Heart left ventricle (tissue), 16 donors: Measurements from ENCODE around the gene MEIOB. TPM values are rescaled to one million over a fixed set of nuclear protein-coding genes. Genes with fewer than 3 reads are reported as not detected.
"Not testable (repeated sequence)": the region's sequence is repeated elsewhere in the genome, so short reads cannot be mapped to it uniquely, and the experiment has no call there.

Source experiments
- ATAC-seq, 4 donors: fragments of 200-7000 bp; cut with Tn5 transposase; one replicate each; pipeline ENCODE4 v1.9.1; 2020 to 2022; ENCODE audit warnings: moderate library complexity in 4 of 4, mild to moderate bottlenecking in 3 of 4, moderate number of reproducible peaks in 1 of 4
- DNase-seq, 5 donors: peaks; one replicate each; pipeline ENCODE4 v3.0.0-alpha.2; 2020
- H3K27ac ChIP-seq, 12 donors: fragments of 200-600 bp; sonication (generic) in 4 of 12; one replicate each; pipeline versions ENCODE4 v1.5.0 to v1.8.0; 2016 to 2022; ENCODE audit warnings: mild to moderate bottlenecking in 2 of 12
- H3K27me3 ChIP-seq, 9 donors: fragments of 200-600 bp; sonication (generic) in 2 of 9; one replicate each; pipeline versions ENCODE4 v1.5.1 to v1.8.0; 2016 to 2022; ENCODE audit warnings: mild to moderate bottlenecking in 3 of 9
- H3K36me3 ChIP-seq, 9 donors: fragments of 200-600 bp; sonication (generic) in 2 of 9; one replicate each; pipeline versions ENCODE4 v1.5.0 to v1.8.0; 2018 to 2022; ENCODE audit warnings: mild to moderate bottlenecking in 2 of 9
- H3K4me1 ChIP-seq, 12 donors: fragments of 200-600 bp; sonication (generic) in 4 of 12; one replicate each; pipeline versions ENCODE4 v1.5.0 to v1.8.0; 2016 to 2022; ENCODE audit warnings: mild to moderate bottlenecking in 3 of 12
- H3K4me3 ChIP-seq, 12 donors: fragments of 200-600 bp; sonication (generic) in 4 of 12; one replicate each; pipeline versions ENCODE4 v1.5.0 to v1.8.0; 2017 to 2022; ENCODE audit warnings: mild to moderate bottlenecking in 9 of 12, moderate library complexity in 4 of 12
- H3K9me3 ChIP-seq, 12 donors: fragments of 200-600 bp; sonication (generic) in 4 of 12; one replicate each; pipeline versions ENCODE4 v1.5.0 to v1.8.0; 2016 to 2022; ENCODE audit warnings: mild to moderate bottlenecking in 1 of 12
- POLR2A ChIP-seq, 2 donors: fragments of 450-650 bp; IDR thresholded peaks; one replicate each; pipeline ENCODE4 v1.6.1; 2017; ENCODE audit warnings: antibody characterized with exemption in 2 of 2, mild to moderate bottlenecking in 2 of 2, moderate library complexity in 2 of 2
- WGBS, 4 donors: extraction: QIAGEN DNeasy Blood & Tissue Kit in 2 of 4; methylation state at CpG; one replicate each; pipeline versions ENCODE4 v1.1.5 to v1.1.7; 2013 to 2018; 5-methylcytosine and 5-hydroxymethylcytosine counted together
- intact Hi-C, 10 donors: fragments of 100-400 bp; cut with DNase I; formaldehyde crosslinking; loops; one replicate each; pipeline versions ENCODE4 v1.11.1 to v1.14.2; 2022
- polyA plus RNA-seq, 2 donors: library from polyadenylated mRNA; stranded (reverse); fragments of 200-250 nt; gene quantifications; one replicate each; pipeline ENCODE4 v1.2.3, GENCODE V29; 2013
- total RNA-seq, 9 donors: library from RNA; depleted of rRNA in 2 of 9; stranded (reverse); fragments of >200 nt in 2 of 9; fragmentation: NEBNext Ultra II Directional in 3 of 9; extraction: Animal tissue kit (Norgen Biotek cat#: 25700) in 3 of 9; gene quantifications; one replicate each; pipeline versions ENCODE4 v1.1.0 to v1.2.4, GENCODE V29; 2016 to 2023
- TF ChIP-seq, protein P1 (sequence below), 12 donors: fragments of 200-600 bp; sonication (generic) in 4 of 12; IDR thresholded peaks; one replicate each; pipeline versions ENCODE4 v1.5.0 to v1.8.0; 2018 to 2022; ENCODE audit warnings: antibody characterized with exemption in 12 of 12, mild to moderate bottlenecking in 5 of 12
- donor health status: ischemic (EF 13 %, LVEDD 7.1; RV severe dilation, severe dysfunction).
- donor health status: healthy with polysubstance abuse.
- donor health status: DM: no; HTN: yes; CAD: no.
- donor health status: DM: no; HTN: no; CAD: no.
- donor health status: ischemic (EF 25% LVEDD 6.9; RV normal size, moderate dysfunction).
- donor health status: ischemic (EF 25% LVEDD 5.7; RV mildly dilated, moderate dysfunction).
- donor health status: healthy.
- donor health status: DM: yes; HTN: yes; CAD: no.
- donor health status: ischemic (EF 35%, LVEDD 5.7; RV mildly dilated, moderate dysfunction).
- donor health status: nonischemic (EF 11% LVEDD 7.7; RV severe dilation, severe dysfunction).
- donor health status: DM: yes; HTN: yes; CAD: no.
- donor health status: PGD.
- donor health status: ischemic (EF 29% LVEDD 5.4; RV normal size, mild dysfunction).
- donor health status: nonischemic (EF 23%, LVEDD 6.1; RV moderate dilation, normal function).

Gene MEIOB
- total and polyA plus RNA-seq, 11 donors = not detected

DNA sequence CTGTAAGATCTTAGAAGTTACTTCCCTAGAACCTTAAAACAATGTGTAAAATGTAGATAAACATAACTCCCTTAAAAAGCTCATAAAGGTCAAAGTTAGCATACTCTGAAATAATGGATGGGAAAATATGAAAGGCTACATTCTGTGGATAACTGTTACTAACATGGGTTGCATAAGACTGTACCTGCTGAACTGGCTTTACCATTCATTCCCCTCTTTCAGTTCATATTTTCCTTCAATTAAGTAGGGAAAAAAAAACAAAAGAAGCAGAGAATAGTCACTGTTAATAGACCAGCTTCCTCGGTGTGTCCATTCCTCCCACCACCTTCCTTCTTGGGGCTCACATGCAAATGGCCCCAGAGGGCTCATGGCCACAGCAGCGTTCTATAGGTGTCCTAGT, 7.5 kb upstream of the MEIOB start:
- Histone ChIP-seq H3K4me1 (no peaks in the 10 kb centered on the region), H3K27me3 (peaks cover 0 to 81% (median 24%) of the 10 kb centered on the region in 9 donors), H3K9me3 (no peaks in the 10 kb centered on the region), H3K27ac (no peak overlapping the region), H3K36me3 (no peaks in the 10 kb centered on the region), H3K4me3 (no peak overlapping the region)
- no peak for TF ChIP-seq POLR2A (IDR thresholded peaks at IDR 0.05)
- TF ChIP-seq, protein P1, sequence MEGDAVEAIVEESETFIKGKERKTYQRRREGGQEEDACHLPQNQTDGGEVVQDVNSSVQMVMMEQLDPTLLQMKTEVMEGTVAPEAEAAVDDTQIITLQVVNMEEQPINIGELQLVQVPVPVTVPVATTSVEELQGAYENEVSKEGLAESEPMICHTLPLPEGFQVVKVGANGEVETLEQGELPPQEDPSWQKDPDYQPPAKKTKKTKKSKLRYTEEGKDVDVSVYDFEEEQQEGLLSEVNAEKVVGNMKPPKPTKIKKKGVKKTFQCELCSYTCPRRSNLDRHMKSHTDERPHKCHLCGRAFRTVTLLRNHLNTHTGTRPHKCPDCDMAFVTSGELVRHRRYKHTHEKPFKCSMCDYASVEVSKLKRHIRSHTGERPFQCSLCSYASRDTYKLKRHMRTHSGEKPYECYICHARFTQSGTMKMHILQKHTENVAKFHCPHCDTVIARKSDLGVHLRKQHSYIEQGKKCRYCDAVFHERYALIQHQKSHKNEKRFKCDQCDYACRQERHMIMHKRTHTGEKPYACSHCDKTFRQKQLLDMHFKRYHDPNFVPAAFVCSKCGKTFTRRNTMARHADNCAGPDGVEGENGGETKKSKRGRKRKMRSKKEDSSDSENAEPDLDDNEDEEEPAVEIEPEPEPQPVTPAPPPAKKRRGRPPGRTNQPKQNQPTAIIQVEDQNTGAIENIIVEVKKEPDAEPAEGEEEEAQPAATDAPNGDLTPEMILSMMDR (IDR thresholded peaks at IDR 0.05) = no peak
- intact Hi-C loops = loop anchor here in 1 of 10 donors (5.0 kb wide), 1 partner anchor 33 kb away; no protein-coding TSS in a partner anchor
- ATAC-seq = no peak
- 39 to 67% (median 44%) methylated on average over 2 of the region's 2 CpGs for WGBS, 4 donors
- DNase-seq = no peak

DNA sequence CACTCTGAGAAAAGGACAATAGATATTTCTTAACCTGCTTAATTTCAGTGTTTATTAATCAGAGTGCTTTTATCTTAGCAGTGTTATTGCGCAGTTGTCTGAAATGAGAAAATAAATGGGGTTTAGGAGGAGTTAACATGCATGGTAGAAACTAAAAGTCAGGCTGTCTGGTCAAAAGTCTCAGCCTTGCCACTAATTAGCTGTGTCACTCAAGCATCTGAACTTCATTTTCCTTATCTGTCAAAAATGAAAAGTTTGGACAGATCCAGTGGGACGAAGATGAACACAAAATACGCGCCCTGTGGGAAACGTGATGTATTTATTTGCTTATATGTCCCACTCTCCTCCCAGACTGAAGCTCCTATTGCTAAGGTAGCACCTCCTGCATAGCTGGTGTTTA, 6.3 kb upstream of the MEIOB start:
- no peak overlapping the region for H3K4me3 ChIP-seq
- TF ChIP-seq POLR2A (IDR thresholded peaks at IDR 0.05) = no peak
- TF ChIP-seq, protein P1 (IDR thresholded peaks at IDR 0.05) = no peak
- no peaks in the 10 kb centered on the region for H3K9me3 ChIP-seq
- DNase-seq (no peak), ATAC-seq (no peak)
- H3K4me1 ChIP-seq = no peaks in the 10 kb centered on the region
- intact Hi-C loops = loop anchor here in 1 of 10 donors (5.0 kb wide), 1 partner anchor 34 kb away; no protein-coding TSS in a partner anchor
- peaks cover 0 to 79% (median 27%) of the 10 kb centered on the region in 9 donors for H3K27me3 ChIP-seq
- WGBS, 4 donors = 65 to 81% (median 70%) methylated on average over 5 of the region's 5 CpGs
- no peak overlapping the region for H3K27ac ChIP-seq
- H3K36me3 ChIP-seq = no peaks in the 10 kb centered on the region

DNA sequence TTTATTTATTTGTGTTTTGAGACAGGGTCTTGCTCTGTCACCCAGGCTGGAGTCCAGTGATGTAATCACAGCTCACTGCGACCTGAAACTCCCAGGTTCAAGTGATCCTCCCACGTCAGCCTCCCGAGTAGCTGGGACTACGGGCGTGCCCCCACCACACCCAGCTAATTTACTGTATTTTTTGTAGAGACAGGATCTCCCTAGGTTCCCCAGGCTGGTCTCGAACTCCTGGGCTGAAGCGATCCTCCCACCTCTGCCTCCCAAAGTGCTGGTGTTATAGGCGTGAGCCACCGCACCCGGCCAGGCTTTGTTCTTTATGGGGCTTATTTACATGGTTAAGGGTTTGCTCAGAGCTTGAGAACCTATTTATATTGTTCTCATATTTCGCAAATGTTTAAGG, 5.8 kb upstream of the MEIOB start:
- intact Hi-C loops = loop anchor here in 1 of 10 donors (5.0 kb wide), 1 partner anchor 34 kb away; no protein-coding TSS in a partner anchor
- no peak for ATAC-seq
- H3K27me3 ChIP-seq = peaks cover 0 to 80% (median 22%) of the 10 kb centered on the region in 9 donors

DNA sequence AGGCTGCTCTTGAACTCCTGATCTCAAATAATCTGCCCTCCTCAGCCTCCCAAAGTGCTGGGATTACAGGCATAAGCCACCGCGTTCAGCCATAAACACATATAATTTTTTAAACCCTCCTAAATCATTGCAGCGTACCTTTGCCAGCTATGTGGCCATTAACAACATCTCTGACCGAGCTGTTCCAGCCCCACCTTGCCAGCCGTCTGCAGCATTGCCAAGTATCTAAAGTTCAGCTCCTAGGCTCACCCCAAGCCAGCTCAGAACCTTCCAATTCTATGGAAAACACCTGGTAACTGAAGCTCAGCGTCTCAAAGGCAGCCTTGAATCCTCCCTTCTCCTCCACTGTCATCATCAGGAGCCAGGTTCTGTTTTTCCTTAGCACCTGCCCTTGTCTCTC, 5.1 kb upstream of the MEIOB start:
- 57 to 66% (median 59%) methylated on average over 6 of the region's 6 CpGs for WGBS, 4 donors
- no peak for DNase-seq
- Histone ChIP-seq H3K27ac (no peak overlapping the region), H3K27me3 (peaks cover 7 to 82% (median 26%) of the 10 kb centered on the region in 9 donors), H3K36me3 (no peaks in the 10 kb centered on the region), H3K4me1 (peaks cover 0 to 5% (median 0%) of the 10 kb centered on the region in 12 donors), H3K9me3 (no peaks in the 10 kb centered on the region), H3K4me3 (no peak overlapping the region)
- intact Hi-C loops = loop anchor here in 1 of 10 donors (5.0 kb wide), 1 partner anchor 35 kb away; no protein-coding TSS in a partner anchor
- ATAC-seq = no peak
- TF ChIP-seq, protein P1 (IDR thresholded peaks at IDR 0.05) = no peak
- no peak for TF ChIP-seq POLR2A (IDR thresholded peaks at IDR 0.05)

More for the DNA sequence above, 5.8 kb upstream of the MEIOB start:
- H3K36me3 ChIP-seq = no peaks in the 10 kb centered on the region
- DNase-seq = no peak
- H3K9me3 ChIP-seq = no peaks in the 10 kb centered on the region
- no peak for TF ChIP-seq POLR2A (IDR thresholded peaks at IDR 0.05)
- H3K27ac ChIP-seq = no peak overlapping the region
- H3K4me3 ChIP-seq = no peak overlapping the region
- no peaks in the 10 kb centered on the region for H3K4me1 ChIP-seq
- WGBS, 4 donors = 59 to 69% (median 63%) methylated on average over 11 of the region's 11 CpGs

DNA sequence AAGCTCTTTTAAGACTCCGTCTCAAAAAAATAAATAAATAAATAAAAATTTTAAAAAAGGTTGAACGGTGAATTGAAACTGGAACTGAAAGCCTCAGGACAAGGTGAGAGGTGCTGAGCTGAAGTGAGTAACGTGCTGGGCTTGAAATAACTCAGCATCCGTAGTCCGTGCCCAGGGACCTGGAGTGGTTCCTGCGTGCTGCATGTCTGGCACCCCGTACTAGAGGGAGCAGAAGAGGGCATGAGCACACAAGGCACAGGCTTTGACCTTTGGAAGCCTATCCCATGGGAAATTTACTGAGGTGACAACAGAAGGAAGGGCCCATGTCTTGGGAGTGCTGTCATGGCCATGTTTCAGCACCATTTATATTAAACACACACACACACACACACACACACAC, 4.5 kb upstream of the MEIOB start:
- Histone ChIP-seq H3K36me3 (no peaks in the 10 kb centered on the region), H3K9me3 (no peaks in the 10 kb centered on the region), H3K4me1 (peaks cover 0 to 9% (median 0%) of the 10 kb centered on the region in 12 donors), H3K4me3 (no peak overlapping the region), H3K27ac (no peak overlapping the region), H3K27me3 (peaks cover 9 to 78% (median 26%) of the 10 kb centered on the region in 9 donors)
- ATAC-seq (no peak), DNase-seq (no peak)
- WGBS, 4 donors = 71 to 77% (median 74%) methylated on average over 7 of the region's 7 CpGs
- TF ChIP-seq, protein P1 (IDR thresholded peaks at IDR 0.05) = no peak
- TF ChIP-seq POLR2A (IDR thresholded peaks at IDR 0.05) = no peak
- intact Hi-C loops = loop anchor here in 1 of 10 donors (5.0 kb wide), 1 partner anchor 36 kb away; no protein-coding TSS in a partner anchor

DNA sequence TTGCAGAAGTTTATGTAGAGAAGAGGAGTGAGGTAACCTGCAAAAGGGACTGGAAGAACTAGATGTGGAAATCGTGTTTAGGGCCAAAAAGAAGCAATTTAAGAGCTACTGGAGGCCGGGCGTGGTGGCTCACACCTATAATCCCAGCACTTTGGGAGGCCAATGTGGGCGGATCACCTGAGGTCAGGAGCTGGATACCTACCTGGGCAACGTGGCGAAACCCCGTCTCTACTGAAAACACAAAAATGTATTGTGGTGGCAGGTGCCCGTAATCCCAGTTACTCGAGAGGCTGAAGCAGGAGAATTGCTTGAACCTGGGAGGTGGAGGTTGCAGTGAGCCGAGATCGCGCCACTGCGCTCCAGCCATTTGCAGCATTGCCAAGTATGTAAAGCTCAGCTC, 4.1 kb upstream of the MEIOB start:
- H3K27ac ChIP-seq, DNase-seq, H3K4me3 ChIP-seq, H3K9me3 ChIP-seq, H3K4me1 ChIP-seq, ATAC-seq, H3K36me3 ChIP-seq: not testable (repeated sequence)
- WGBS, 4 donors = 86 to 92% (median 89%) methylated on average over 13 of the region's 13 CpGs
- peaks cover 9 to 74% (median 26%) of the 10 kb centered on the region in 9 donors for H3K27me3 ChIP-seq
- intact Hi-C loops = loop anchor here in 1 of 10 donors (5.0 kb wide), 1 partner anchor 36 kb away; no protein-coding TSS in a partner anchor
